A549 (cell line): ENCODE measurements around the gene TMEM138. TPM values are rescaled to one million over a fixed set of nuclear protein-coding genes. Genes with fewer than 3 reads are reported as not detected.
A peak's percentile ranks its signal among the peaks of the same experiment; 100 is the strongest.

Source experiments
- ATAC-seq, 2 experiments: fragments of 200-7000 bp in 1 of 2; fragments of >200 bp in 1 of 2; cut with Nextera tagmentation in 1 of 2; cut with Tn5 transposase in 1 of 2; 3 replicates each; pipeline versions ENCODE4 v1.8.0 to v1.9.1; 2018 to 2020; ENCODE audit warnings: mild to moderate bottlenecking in 1 of 2, moderate library complexity in 1 of 2
- CTCF ChIA-PET: fragments of 300-600 bp; sonication (Branson Sonifier 250); formaldehyde crosslinking; extraction: SDS; loops from one replicate; lab custom pipeline; 2021; ENCODE audit warnings: antibody characterized with exemption, inconsistent platforms; lab: Yijun Ruan, JAX
- POLR2A ChIA-PET: fragments of 350-600 bp; formaldehyde crosslinking; extraction: SDS; loops from one replicate; lab custom pipeline; 2021; ENCODE audit warnings: antibody characterized with exemption, inconsistent platforms; lab: Yijun Ruan, JAX
- DNase-seq, 2 experiments: peaks; one replicate each; pipeline versions ENCODE4 v3.0.0 to v3.0.0-alpha.2; 2011 to 2016; ENCODE audit warnings: low read depth in 1 of 2, low spot score in 1 of 2
- FAIRE-seq: peaks from 2 replicates; lab custom pipeline; 2011; peaks lifted over from hg19 to GRCh38; lab: Jason Lieb, UNC
- H3K27ac ChIP-seq, 2 experiments: fragments of >200 bp; sonication (Bioruptor Twin); formaldehyde crosslinking; 3 replicates each; pipeline ENCODE4 v1.5.1; 2016 to 2017
- H3K4me1 ChIP-seq: fragments of >200 bp; sonication (Bioruptor Twin); formaldehyde crosslinking; 3 replicates; pipeline ENCODE4 v1.6.1; 2016
- H3K4me2 ChIP-seq: fragments of >200 bp; sonication (Bioruptor Twin); formaldehyde crosslinking; 3 replicates; pipeline ENCODE4 v1.6.1; 2016
- H3K4me3 ChIP-seq: fragments of >200 bp; sonication (Bioruptor Twin); formaldehyde crosslinking; 3 replicates; pipeline ENCODE4 v1.5.1; 2016
- H3K9me3 ChIP-seq: fragments of >200 bp; sonication (Bioruptor Twin); formaldehyde crosslinking; 3 replicates; pipeline ENCODE4 v1.6.1; 2016
- BHLHE40 ChIP-seq: IDR thresholded peaks from 2 replicates; pipeline ENCODE4 v1.6.1; 2012; ENCODE audit warnings: low read depth, low read length, inconsistent platforms
- CBX2 ChIP-seq: fragments of 200-600 bp; sonication (generic); IDR thresholded peaks from 2 replicates; pipeline ENCODE4 v1.6.1; 2016; ENCODE audit warnings: low read depth, mild to moderate bottlenecking, borderline replicate concordance
- CEBPB ChIP-seq, 2 experiments: fragments of >200 bp in 1 of 2; sonication (Bioruptor Twin) in 1 of 2; formaldehyde crosslinking in 1 of 2; IDR thresholded peaks; 2 replicates each; pipeline ENCODE4 v1.6.1; 2012 to 2016
- CHD2 ChIP-seq: fragments of 150-350 bp; IDR thresholded peaks from 2 replicates; pipeline ENCODE4 v1.6.1; 2014; ENCODE audit warnings: low read length; ENCODE audit not compliant: partially characterized antibody
- E2F6 ChIP-seq: IDR thresholded peaks from 2 replicates; pipeline ENCODE4 v1.6.1; 2012; ENCODE audit warnings: low read depth, borderline replicate concordance
- FOSB ChIP-seq: fragments of 250-450 bp; sonication (Bioruptor Pico); IDR thresholded peaks from 2 replicates; pipeline ENCODE4 v1.5.0; 2020; ENCODE audit warnings: mild to moderate bottlenecking, moderate library complexity
- HDAC2 ChIP-seq: fragments of 200-600 bp; sonication (generic); IDR thresholded peaks from 2 replicates; pipeline ENCODE4 v1.6.1; 2016
- HEYL ChIP-seq: fragments of 250-450 bp; sonication (Bioruptor Pico); IDR thresholded peaks from 2 replicates; pipeline ENCODE4 v1.8.0; 2021; ENCODE audit warnings: mild to moderate bottlenecking, moderate library complexity
- HMGXB4 ChIP-seq: fragments of 250-450 bp; sonication (Bioruptor Pico); IDR thresholded peaks from 2 replicates; pipeline ENCODE4 v1.5.0; 2021; ENCODE audit warnings: mild to moderate bottlenecking, moderate library complexity, borderline replicate concordance
- HOXB13 ChIP-seq: fragments of 250-450 bp; sonication (Bioruptor Pico); IDR thresholded peaks from 2 replicates; pipeline ENCODE4 v1.5.0; 2020; ENCODE audit warnings: low read depth, mild to moderate bottlenecking, moderate library complexity
- HOXB5 ChIP-seq: fragments of 250-450 bp; sonication (Bioruptor Pico); IDR thresholded peaks from 2 replicates; pipeline ENCODE4 v1.5.0; 2020; ENCODE audit warnings: mild to moderate bottlenecking, moderate library complexity
- JUNB ChIP-seq: fragments of >200 bp; sonication (Bioruptor Twin); formaldehyde crosslinking; IDR thresholded peaks from 2 replicates; pipeline ENCODE4 v1.6.1; 2016
- MAZ ChIP-seq: fragments of 150-350 bp; IDR thresholded peaks from 2 replicates; pipeline ENCODE4 v1.6.1; 2014; ENCODE audit warnings: antibody characterized with exemption, low read depth, low read length, borderline replicate concordance
- NPAS2 ChIP-seq: fragments of 250-450 bp; sonication (Bioruptor Pico); IDR thresholded peaks from 2 replicates; pipeline ENCODE4 v1.8.0; 2022; ENCODE audit warnings: mild to moderate bottlenecking, moderate library complexity, borderline replicate concordance
- RAD21 ChIP-seq, 2 experiments: fragments of >200 bp in 1 of 2; sonication (Bioruptor Twin) in 1 of 2; formaldehyde crosslinking in 1 of 2; IDR thresholded peaks in 1 of 2; conservative IDR thresholded peaks in 1 of 2; 2 replicates in 1 of 2; 3 replicates in 1 of 2; pipeline ENCODE4 v1.6.1; 2012 to 2018; ENCODE audit warnings: inconsistent platforms in 1 of 2
- RCOR1 ChIP-seq: fragments of 150-350 bp; IDR thresholded peaks from 2 replicates; pipeline ENCODE4 v1.6.1; 2014; ENCODE audit warnings: antibody characterized with exemption, low read length, low read depth
- RFX5 ChIP-seq: fragments of 450-650 bp; IDR thresholded peaks from 2 replicates; pipeline ENCODE4 v1.7.1; 2014; ENCODE audit warnings: antibody characterized with exemption, mild to moderate bottlenecking, moderate library complexity
- RNF2 ChIP-seq: fragments of 200-600 bp; sonication (generic); IDR thresholded peaks from 2 replicates; pipeline ENCODE4 v1.6.1; 2016; ENCODE audit warnings: low read depth, mild to moderate bottlenecking, antibody characterized with exemption, moderate library complexity, borderline replicate concordance
- SMC3 ChIP-seq: fragments of >200 bp; sonication (Bioruptor Twin); formaldehyde crosslinking; IDR thresholded peaks from 3 replicates; pipeline ENCODE4 v1.6.1; 2018; ENCODE audit warnings: inconsistent platforms
- WGBS: methylation state at CpG from one replicate; pipeline ENCODE4 v1.1.6; 2017; ENCODE audit errors: missing lambda C conversion rate; 5-methylcytosine and 5-hydroxymethylcytosine counted together
- polyA plus RNA-seq, 4 experiments: library from polyadenylated mRNA; depleted of rRNA in 3 of 4; stranded (reverse); fragments of >200 nt; fragmentation: RNase III in 1 of 4; extraction: RNeasy Plus Mini Kit Qiagen cat#74134 plus additional on column Dnase treatment in 1 of 4; gene quantifications; 2 replicates in 3 of 4; 3 replicates in 1 of 4; pipeline ENCODE4 v1.2.3, GENCODE V29; 2011 to 2017
- TF ChIP-seq, protein P1 (sequence below): fragments of >200 bp; sonication (Bioruptor Twin); formaldehyde crosslinking; IDR thresholded peaks from 3 replicates; pipeline ENCODE4 v1.5.1; 2016
- TF ChIP-seq, protein P2 (sequence below): IDR thresholded peaks from 2 replicates; pipeline ENCODE4 v1.6.1; 2012
- TF ChIP-seq, protein P3 (sequence below): fragments of >200 bp; sonication (Bioruptor Twin); formaldehyde crosslinking; IDR thresholded peaks from 2 replicates; pipeline ENCODE4 v1.6.1; 2016

TMEM138 gene
- polyA plus RNA-seq, 2 of the 4 experiments (the other 2 are of a cell fraction): 80.3 to 143 TPM

- no peak for TF ChIP-seq HDAC2
- TF ChIP-seq RNF2: no peak
- no peak for TF ChIP-seq RCOR1
- TF ChIP-seq, all 56 proteins: peak for 0
- H3K27ac ChIP-seq: peak overlapping the region in 1 of 2 experiments; percentile 93; a peak in 1 of 6 replicates
- ATAC-seq: no peak
- DNase-seq: no peak
- H3K4me1 ChIP-seq: peaks cover 35% of the 10 kb centered on the region
- no peak for FAIRE-seq
- no peak overlapping the region for H3K4me3 ChIP-seq
- 91% methylated on average over 1 of the region's 1 CpG for WGBS
- ChIA-PET CTCF (interaction anchor here (0.9 to 10.9 kb wide), 15 partner anchors 8 to 111 kb away, joined by 3 to 552 read pairs (median 9); partner anchors contain the start of genes CYB561A3, TMEM138 and TMEM216), POLR2A (interaction anchor here (1.5 to 7.9 kb wide), 3 partner anchors 26 to 57 kb away, joined by 12 to 67 read pairs (median 40); partner anchors contain the start of genes CYB561A3, TMEM138 and TMEM216)
- H3K9me3 ChIP-seq: no peaks in the 10 kb centered on the region
- no peak overlapping the region for H3K4me2 ChIP-seq
These were observed 26.8 kb upstream of the TMEM138 start for GRCh38 chr11:61335355-61335710.

- no peak for TF ChIP-seq HEYL (CRISPR knock-in tag)
- TF ChIP-seq RFX5: no peak
- no peak for TF ChIP-seq HOXB13 (CRISPR knock-in tag)
- peak; percentile 90 to 92 for TF ChIP-seq RAD21 (conservative IDR thresholded peaks at IDR 0.05 in 1 of 2, IDR thresholded peaks at IDR 0.05 in 1 of 2)
- TF ChIP-seq, protein P1, sequence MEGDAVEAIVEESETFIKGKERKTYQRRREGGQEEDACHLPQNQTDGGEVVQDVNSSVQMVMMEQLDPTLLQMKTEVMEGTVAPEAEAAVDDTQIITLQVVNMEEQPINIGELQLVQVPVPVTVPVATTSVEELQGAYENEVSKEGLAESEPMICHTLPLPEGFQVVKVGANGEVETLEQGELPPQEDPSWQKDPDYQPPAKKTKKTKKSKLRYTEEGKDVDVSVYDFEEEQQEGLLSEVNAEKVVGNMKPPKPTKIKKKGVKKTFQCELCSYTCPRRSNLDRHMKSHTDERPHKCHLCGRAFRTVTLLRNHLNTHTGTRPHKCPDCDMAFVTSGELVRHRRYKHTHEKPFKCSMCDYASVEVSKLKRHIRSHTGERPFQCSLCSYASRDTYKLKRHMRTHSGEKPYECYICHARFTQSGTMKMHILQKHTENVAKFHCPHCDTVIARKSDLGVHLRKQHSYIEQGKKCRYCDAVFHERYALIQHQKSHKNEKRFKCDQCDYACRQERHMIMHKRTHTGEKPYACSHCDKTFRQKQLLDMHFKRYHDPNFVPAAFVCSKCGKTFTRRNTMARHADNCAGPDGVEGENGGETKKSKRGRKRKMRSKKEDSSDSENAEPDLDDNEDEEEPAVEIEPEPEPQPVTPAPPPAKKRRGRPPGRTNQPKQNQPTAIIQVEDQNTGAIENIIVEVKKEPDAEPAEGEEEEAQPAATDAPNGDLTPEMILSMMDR: peak; percentile 97
- no peak for TF ChIP-seq CEBPB (IDR thresholded peaks at IDR 0.05)
- TF ChIP-seq, protein P2, sequence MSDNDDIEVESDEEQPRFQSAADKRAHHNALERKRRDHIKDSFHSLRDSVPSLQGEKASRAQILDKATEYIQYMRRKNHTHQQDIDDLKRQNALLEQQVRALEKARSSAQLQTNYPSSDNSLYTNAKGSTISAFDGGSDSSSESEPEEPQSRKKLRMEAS: peak; percentile 54; the same call in 1 of the 2 replicates
- no peak for TF ChIP-seq FOSB (CRISPR knock-in tag)
- peak; percentile 97 for TF ChIP-seq SMC3
- 0 out of 2 replicates have a peak, but pooled peaks have one; percentile 25 for TF ChIP-seq HOXB5 (CRISPR knock-in tag)
- no peak for TF ChIP-seq NPAS2 (CRISPR knock-in tag)
- Histone ChIP-seq H3K4me1 (peaks cover 27% of the 10 kb centered on the region), H3K9me3 (no peaks in the 10 kb centered on the region), H3K27ac (peak overlapping the region; percentile 63 to 79), H3K4me3 (no peak overlapping the region), H3K4me2 (0 out of 3 replicates have a peak overlapping the region, but pooled peaks have one; percentile 14)
- FAIRE-seq (no peak), DNase-seq (peak; percentile 83 to 90), ATAC-seq (peak; percentile 69 to 79)
- ChIA-PET POLR2A (interaction anchor here (0.6 to 7.9 kb wide), 4 partner anchors 8 to 56 kb away, joined by 3 to 67 read pairs (median 26); partner anchors contain the start of genes CYB561A3, TMEM138 and TMEM216), CTCF (interaction anchor here (0.6 to 10.9 kb wide), 36 partner anchors 8 to 776 kb away, joined by 3 to 552 read pairs (median 4); partner anchors contain the start of genes CYB561A3, TMEM138 and TMEM216)
- WGBS: 25% methylated on average over 8 of the region's 8 CpGs
These were observed 25.8 kb upstream of the TMEM138 start for GRCh38 chr11:61336171-61336935.

DNA sequence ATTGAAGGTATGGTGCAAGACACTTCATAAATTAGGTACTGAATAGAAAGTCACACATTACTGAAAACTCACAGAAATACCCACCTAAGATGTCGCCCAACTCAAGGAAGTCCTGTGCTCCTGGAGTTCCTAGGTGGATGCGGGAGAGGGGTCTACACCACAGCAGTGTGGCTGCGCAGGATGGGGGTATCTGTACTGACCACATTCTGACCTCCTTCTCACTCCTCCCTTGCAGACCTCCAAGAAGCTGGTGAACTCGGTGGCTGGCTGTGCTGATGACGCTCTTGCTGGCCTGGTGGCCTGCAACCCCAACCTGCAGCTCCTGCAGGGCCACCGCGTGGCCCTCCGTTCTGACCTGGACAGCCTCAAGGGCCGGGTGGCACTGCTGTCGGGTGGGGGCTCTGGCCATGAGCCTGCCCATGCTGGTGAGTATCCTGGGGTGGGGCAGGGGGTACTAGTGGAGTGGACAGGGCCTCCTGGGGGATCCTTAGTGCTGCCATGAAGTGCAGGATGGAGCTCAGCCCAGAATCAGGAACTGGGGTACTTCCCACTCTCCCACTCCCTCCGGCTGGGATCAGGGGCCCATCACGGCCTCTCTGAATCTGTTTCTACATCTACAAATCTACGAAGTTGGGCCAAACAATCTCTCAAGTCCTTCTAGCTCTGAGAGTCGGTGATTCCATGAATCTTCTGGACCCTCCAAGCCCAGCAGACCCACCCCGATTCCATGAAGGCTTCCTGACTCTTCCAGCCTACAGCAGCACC lies 24.3 kb upstream of the TMEM138 start:
- Histone ChIP-seq H3K27ac (no peak overlapping the region), H3K4me1 (peaks cover 22% of the 10 kb centered on the region), H3K4me3 (no peak overlapping the region), H3K4me2 (no peak overlapping the region), H3K9me3 (no peaks in the 10 kb centered on the region)
- 87% methylated on average over 10 of the region's 15 CpGs for WGBS
- ChIA-PET CTCF (interaction anchor here (1.0 to 10.9 kb wide), 10 partner anchors 11 to 110 kb away, joined by 3 to 552 read pairs (median 10); partner anchors contain the start of genes CYB561A3, TMEM138 and TMEM216), POLR2A (interaction anchor here (0.5 to 7.9 kb wide), 3 partner anchors 23 to 47 kb away, joined by 3 to 67 read pairs (median 40); partner anchors contain the start of genes CYB561A3 and TMEM138)
- TF ChIP-seq JUNB: no peak
- no peak for TF ChIP-seq HMGXB4 (CRISPR knock-in tag)
- no peak for TF ChIP-seq E2F6
- no peak for TF ChIP-seq CBX2
- TF ChIP-seq BHLHE40: no peak
- TF ChIP-seq MAZ: no peak
- TF ChIP-seq, protein P3, sequence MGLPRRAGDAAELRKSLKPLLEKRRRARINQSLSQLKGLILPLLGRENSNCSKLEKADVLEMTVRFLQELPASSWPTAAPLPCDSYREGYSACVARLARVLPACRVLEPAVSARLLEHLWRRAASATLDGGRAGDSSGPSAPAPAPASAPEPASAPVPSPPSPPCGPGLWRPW: no peak
- no peak for TF ChIP-seq CHD2
- FAIRE-seq (no peak), DNase-seq (no peak), ATAC-seq (no peak)
